Stimulated activated naive CD8-positive, alpha-beta T cell treated with anti-CD3 and anti-CD28 coated beads, Interleukin-15, Interleukin-2, amounts not matched to agents 100 U/mL and 50 U/mL, for 24 hours (primary cell): ENCODE data around the gene GSK3A.

ENCODE experiments used
- ATAC-seq: fragments of 150-1000 bp; cut with Tn5 transposase; one replicate; pipeline ENCODE4 v1.10.0; 2021
- DNase-seq: peaks from one replicate; pipeline ENCODE4 v3.0.0; 2021

The GSK3A gene

DNA sequence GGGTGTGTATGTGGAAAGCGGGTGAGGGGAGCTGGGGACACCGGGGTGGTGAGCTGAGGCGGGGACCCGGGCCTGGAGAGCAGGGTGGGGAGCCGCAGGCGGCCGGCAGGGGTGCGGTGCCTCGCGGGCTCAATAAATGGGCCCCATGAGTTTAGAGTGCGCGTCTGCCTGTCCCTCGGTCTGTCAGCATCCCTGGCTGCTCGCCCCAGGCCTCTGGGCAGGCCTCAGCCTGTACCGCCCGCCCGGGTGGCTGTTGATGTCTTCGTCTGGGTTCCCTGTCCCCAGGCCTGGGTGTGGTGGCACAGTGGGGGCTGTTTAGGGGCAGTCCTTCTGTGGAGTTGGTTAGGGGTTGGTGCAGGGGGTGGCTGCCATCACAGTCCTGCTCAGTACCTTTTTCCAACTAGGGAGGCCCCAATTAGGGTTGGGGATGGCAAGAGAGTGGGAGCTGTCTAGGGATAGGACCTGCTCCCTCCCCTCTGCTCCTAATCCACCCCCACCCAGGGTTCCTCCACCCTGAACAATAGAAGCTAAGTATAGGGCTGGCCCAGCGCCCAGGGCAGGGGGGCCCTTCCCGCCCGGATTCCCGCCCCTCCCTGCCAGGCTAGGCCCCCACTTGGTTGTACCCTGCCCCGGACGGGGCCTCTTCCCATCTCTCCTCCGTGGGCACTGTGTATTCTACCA, 38.9 kb upstream of the GSK3A start:
- no peak for ATAC-seq
- DNase-seq = peak; percentile 47

DNA sequence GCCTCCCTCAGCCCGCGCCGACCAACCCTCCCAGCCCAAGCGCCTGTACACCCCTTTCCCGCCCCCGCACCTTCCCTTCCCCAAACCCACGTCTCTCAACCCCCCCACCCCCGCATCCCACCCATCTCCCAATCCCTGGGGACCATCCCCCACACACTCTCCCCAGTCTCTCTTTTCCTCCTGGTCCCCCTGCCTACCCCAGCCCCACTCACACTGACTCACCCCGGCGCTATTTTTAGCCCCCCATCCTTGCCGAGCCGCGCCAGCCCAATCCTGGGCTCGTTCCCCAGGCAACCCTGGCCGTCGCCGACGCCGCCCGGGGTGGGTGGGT, 38.4 kb upstream of the GSK3A start:
- no peak for ATAC-seq
- peak; percentile 56 for DNase-seq

DNA sequence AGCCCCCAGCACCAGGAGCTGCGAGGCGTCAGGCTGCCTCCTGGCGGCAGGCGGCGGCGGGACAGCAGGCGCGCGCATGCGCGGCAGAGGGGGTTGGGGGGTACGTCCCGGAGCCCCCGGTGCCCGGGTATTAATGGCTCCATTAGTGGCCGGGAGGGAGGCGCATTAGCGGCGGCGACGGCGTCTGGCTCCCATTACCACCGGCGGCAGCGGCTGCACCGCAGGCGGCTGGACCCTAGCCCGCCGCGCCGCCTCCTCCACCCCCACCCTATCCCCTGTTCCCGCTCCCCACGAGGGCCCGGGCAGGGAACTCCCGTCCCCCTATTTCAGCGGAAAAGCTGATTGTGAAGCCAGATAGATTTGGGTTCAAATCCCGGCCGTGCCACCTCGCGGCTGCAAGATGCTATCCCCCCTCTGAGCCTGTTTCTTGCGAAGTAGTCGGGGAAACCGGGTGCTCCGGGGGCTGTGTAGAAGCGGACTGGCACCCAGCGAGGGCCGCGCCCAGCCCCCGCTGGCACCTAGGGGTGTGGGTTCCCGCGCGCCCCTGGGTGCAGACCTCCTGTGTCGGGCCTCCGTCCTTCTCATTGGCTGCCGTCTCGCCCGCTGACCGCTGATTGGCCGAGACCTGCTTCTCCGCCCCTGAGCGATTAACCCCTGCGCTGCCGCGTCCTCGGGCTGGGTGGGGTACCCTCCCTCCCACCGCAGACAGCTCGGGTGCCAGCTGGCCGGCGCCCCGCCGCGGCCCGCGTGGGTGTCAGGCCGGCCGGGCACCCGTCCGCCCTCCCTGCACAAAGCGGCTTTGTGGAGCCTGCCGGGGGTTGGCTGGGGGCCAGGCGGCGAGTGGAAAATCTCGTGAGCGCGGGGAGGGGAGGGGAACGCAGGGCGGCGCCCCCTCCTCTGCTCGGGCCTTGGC, 37.8 kb upstream of the GSK3A start:
- ATAC-seq (peak; percentile 44), DNase-seq (peak; percentile 91)

DNA sequence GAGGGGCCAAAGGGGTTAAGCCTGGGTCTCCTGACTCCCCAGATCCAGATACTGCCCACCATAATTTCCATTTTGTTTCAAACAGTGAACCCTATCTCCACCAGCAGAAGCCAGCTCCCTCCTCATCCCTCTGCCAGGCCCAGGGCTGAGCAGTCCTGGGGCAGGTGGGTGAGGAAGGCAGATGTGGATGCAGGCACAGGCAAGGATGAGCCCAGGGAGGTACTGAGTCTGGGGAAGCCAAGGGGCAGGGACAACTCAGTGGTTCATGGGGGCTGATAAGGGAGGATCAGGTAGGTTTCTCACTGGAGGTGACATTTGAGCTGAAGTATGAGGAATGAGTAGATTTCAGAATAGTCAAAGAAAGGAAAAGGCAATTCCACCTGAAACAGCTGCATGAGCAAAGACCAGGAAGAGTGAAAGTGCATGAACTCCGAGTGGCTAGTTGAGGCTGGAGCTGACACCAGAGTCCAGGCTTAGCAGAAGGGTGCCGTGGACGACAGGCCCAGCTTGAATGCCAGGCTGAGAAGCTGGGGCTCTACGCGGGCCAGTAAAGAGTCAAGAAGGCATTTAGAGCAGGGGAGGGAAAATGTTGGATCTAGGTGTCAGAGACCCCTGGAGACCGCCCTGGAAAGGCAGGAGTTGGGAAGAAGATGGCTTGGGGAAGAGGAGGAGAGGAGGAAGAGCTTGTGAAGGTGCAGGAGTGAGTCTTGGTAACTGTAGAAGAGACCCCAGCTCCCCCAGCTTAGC, 36.9 kb upstream of the GSK3A start:
- ATAC-seq (no peak), DNase-seq (no peak)

DNA sequence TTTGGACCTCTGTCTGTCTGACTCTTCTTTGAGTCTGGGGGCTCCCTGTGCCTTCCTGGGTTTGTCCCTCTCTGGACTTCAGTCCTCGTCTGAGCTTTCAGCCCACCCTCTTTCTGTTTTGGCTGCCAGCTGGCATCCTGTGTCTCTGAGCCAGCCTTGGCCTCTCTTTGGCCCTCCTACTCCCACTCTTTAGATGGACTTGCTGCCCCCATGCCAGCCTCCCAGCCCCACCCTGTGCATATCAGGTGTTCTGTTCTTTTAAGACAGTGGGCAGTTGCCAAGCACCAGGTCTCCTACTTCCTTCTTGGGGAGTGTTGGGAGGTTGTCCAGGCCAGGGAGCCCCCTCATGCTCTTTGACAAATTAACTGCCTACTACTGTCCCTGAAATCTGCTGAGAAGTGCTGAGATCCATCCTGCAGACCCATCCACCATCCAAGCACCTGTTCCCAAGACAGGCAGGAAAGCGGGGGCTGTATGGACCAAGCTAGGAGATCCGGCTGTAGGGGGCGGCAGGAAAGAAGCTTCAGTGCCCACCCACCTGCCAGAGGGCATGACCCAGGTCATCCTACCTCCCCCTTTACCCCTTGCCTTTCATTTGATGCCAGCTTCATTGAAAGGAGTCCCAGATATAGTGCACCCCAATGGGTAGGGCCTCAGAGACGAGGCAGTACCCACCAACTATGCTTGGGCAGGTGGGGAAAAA, 36.2 kb upstream of the GSK3A start:
- DNase-seq (no peak), ATAC-seq (no peak)

DNA sequence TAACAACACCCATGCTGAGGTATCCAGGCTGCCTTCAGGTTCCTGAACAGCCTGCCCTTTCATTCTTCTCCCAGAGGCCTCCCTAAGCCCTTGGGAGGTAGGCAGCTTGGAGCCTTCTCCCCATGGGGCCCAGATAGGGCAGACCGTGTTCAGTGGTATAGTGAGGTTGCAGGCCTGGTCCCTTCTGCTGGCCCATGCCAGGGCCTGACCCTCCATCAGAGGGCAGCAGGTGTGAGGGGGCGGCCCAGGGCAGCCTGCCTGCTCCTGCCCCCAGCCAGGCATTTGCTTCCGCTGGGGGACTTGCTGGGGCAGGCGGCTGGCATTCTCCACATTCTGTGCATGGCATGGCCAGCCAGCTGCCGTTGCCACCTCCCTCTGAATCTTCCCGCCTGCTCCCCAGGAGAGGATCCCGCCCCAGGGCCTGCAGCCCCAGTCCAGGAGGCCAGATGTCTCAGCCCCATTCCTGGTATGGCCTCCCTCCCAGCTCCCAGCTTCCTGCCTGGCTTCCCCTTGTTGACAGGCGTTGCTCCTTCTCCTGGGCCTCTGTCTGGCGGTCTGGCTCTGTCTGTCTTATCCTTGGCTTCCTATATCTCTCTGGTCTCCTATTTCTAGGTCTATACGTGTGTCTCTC, 35.5 kb upstream of the GSK3A start:
- DNase-seq (no peak), ATAC-seq (no peak)

DNA sequence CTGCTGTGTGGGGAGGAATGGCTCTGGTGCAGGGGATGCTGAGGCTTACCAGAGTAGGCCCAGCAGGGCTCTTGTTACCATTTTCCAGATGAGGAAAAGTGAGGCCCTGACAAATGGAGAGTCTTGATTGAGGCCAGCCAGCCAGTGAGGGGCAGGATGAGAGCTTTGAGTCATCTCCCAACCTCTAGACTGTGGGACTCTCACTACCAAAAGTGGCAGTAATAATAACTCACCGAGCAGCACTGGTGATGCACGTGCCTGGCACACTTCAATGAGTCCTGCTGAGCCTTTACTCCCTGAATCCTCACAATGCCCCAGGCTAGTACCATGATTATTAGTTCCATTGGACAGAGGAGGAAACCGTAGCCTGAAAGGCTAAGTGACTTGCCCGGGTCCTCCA, 34.4 kb upstream of the GSK3A start:
- peak; percentile 17 for ATAC-seq
- no peak for DNase-seq

DNA sequence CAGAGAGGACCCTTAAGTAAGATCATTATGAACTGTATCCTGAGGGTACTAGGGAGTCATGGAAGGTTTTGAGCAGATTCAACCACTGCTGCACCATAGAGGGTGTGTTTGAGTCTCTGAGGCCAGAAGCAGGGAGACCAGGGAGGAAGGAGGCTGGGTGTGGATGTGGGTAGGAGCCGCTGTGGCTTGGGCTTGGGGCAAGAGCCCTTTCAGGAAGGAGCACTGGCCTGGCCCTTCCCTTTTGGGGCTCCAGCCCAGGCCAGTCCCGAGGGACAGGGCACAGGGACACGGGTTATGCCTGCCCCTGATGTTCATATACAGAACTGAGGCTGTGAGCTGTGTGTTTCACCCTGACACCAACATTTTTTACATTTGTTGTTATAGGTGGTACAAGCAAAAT, 33.9 kb upstream of the GSK3A start:
- ATAC-seq (no peak), DNase-seq (no peak)

DNA sequence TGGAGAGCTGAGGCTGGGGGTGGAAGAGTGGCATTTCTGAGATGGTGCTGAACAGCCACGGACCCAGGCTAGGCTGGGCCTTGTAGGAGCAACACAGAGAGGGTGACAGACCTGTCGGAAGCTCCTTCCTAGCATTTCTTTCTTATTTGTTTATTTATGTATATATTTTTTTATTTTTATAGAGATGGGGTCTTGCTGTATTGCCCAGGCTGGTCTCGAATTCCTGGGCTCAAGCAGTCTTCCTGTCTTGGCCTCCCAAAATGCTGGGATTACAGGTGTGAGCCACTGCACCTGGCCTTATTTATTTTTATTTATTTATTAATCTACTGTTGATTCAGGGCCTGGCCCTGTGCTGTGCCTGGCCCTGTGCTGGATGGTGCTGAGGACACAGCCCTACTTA, 33.1 kb upstream of the GSK3A start:
- ATAC-seq = no peak
- DNase-seq = no peak

DNA sequence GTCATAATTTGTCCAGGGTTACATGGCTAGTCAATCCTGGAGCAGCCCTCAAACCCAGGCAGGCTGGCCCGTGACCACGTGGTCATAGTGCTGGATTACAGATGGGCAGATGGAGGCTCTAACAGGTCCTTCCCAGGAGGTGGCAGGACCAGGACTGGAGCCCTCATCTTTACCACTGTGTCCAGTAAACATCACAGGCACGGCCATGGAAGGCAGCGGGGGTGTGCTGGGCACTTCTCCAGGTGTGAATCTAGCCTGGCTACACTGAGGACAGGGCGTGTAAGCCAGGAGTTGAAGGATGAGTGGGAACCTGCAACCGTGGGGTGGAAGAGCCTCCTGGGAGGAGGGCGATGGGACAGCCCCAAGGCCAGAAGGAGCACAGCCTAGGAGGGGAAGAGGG, 32.7 kb upstream of the GSK3A start:
- ATAC-seq = no peak

DNA sequence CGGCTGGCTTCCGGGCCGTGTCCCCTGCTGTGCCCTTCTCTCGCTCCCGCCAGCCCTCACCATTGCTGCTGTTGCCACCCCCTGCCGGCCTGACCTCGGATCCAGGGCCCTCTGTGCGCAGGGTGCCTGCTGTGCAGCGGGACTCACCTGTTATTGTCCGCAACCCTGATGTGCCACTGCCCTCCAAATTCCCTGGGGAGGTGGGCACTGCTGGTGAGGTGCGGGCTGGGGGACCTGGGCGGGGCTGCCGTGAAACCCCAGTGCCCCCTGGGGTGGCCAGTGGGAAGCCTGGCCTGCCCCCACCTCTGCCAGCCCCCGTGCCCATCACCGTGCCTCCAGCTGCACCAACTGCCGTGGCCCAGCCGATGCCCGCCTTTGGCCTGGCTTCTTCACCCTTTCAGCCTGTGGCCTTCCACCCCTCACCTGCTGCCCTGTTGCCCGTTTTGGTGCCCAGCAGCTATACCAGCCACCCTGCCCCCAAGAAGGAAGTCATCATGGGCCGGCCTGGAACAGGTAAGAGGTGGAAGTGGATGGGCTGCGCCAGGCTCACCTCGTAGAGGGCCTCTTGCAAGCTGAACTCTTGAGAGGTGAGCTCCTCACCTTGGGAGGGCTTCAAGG, 31.8 kb upstream of the GSK3A start:
- no peak for ATAC-seq

More for the DNA sequence above, 32.7 kb upstream of the GSK3A start:
- no peak for DNase-seq

DNA sequence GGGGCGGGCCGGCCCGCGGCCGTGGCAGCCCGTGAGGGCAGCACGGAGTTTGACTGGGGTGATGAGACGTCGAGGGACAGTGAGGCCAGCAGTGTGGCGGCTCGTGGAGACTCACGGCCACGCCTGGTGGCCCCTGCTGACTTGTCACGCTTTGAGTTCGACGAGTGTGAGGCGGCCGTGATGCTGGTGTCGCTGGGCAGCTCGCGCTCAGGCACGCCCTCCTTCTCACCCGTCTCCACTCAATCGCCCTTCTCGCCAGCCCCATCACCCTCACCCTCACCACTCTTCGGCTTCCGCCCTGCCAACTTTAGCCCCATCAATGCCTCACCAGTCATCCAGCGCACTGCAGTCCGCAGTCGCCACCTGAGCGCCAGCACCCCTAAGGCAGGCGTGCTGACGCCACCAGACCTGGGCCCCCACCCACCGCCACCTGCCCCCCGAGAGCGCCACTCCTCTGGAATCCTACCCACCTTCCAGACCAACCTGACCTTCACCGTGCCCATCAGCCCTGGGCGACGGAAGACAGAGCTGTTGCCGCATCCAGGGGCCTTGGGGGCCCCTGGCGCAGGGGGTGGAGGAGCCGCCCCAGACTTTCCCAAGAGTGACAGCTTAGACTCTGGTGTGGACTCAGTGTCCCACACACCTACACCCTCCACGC, 31.1 kb upstream of the GSK3A start:
- DNase-seq (no peak), ATAC-seq (no peak)

More for the DNA sequence above, 31.8 kb upstream of the GSK3A start:
- DNase-seq = no peak

DNA sequence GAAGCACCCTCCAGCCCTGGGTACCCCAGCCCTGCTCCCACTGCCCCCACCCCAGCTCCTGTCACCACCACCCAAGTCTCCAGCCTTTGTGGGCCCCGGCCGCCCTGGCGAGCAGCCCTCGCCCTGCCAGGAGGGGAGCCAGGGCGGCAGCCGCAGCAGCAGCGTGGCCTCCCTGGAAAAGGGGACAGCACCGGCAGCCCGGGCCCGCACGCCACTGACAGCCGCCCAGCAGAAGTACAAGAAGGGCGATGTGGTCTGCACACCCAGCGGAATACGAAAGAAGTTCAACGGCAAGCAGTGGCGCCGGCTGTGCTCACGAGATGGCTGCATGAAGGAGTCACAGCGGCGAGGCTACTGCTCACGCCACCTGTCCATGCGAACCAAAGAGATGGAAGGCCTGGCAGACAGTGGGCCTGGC, 30.6 kb upstream of the GSK3A start:
- DNase-seq (no peak), ATAC-seq (no peak)

DNA sequence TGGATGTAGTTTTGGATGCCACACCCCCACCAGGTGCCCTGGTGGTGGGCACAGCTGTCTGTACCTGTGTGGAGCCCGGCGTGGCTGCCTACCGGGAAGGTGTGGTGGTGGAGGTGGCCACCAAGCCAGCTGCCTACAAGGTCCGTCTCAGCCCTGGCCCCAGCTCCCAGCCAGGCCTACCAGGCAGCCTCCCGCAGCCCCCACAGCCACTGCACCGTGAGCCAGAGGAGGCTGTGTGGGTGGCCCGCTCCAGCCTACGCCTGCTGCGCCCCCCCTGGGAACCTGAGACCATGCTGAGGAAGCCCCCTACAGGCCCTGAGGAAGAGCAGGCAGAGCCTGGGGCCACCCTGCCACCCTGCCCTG, 30.1 kb upstream of the GSK3A start:
- no peak for DNase-seq
- ATAC-seq = no peak

DNA sequence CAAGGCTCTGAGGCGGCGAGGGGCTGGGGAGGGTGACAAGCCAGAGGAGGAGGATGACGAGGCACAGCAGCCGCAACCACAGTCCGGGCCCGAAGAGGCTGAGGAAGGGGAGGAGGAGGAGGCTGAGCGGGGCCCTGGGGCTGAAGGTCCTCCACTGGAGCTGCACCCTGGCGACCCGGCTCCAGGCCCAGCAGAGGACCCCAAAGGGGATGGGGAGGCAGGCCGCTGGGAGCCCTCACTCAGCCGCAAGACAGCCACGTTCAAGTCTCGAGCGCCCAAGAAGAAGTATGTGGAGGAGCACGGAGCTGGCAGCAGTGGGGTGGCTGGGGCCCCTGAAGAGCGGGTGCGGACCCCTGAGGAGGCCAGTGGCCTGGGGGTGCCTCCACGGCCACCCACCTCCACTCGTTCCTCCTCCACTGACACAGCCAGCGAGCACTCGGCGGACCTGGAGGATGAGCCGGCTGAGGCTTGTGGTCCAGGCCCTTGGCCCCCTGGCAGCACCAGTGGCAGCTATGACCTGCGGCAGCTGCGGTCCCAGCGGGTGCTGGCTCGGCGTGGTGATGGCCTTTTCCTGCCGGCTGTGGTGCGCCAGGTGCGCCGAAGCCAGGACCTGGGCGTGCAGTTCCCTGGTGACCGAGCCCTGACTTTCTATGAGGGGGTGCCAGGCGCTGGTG, 29.6 kb upstream of the GSK3A start:
- DNase-seq (no peak), ATAC-seq (no peak)

DNA sequence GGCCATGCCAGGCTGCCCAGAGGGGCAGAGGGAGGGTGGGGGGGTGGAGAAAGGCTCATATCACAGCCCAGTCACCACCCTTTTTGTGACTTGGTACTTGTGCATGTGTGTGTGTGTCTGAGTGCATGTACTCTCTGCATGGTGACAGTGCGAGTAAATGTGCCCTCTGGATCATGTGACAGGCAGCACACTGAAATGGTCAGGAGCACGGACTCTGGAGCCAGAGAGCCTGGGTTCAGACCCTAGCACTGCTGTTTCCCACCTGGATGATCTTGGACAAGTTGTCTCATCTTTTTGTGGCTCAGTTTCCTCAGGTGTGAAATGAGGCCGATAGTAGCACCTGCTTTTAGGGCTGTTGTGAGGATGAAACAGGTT, 28.6 kb upstream of the GSK3A start:
- DNase-seq = no peak
- no peak for ATAC-seq

DNA sequence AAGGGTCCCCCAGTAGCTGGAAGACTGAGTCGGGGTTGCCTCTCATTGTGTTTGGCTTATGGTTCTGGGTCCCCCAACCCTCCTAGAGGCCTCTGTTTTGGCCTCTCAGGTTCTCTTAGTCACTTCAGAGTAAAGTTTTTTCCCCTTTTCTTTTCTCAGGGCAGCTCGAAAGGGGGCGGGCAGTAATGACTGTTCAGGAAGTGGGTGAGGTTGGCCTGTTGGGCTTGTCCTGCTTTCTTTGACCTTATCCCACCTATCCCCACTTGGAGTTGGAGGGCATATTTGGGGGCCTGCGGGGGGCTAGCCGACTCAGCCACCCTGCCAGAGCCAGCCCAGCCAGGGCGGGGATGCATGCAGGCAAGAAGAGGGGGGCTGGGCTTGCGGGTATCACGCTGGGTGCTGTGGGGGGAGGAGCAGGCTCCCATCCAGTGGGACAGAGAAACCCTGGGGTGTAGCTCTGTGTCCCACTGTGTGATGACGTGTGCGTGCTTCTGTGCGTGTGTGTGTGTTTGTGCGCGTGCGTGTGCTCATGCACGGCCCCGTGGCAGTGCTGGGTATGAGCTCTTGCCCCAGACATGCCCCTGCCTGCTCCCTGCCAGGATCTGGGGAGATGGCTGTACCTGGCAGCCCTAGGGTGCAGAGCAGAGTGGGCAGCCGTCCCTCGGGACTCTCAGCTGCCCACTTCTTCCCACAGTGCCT, 28.1 kb upstream of the GSK3A start:
- peak; percentile 75 for DNase-seq
- ATAC-seq = peak; percentile 6

DNA sequence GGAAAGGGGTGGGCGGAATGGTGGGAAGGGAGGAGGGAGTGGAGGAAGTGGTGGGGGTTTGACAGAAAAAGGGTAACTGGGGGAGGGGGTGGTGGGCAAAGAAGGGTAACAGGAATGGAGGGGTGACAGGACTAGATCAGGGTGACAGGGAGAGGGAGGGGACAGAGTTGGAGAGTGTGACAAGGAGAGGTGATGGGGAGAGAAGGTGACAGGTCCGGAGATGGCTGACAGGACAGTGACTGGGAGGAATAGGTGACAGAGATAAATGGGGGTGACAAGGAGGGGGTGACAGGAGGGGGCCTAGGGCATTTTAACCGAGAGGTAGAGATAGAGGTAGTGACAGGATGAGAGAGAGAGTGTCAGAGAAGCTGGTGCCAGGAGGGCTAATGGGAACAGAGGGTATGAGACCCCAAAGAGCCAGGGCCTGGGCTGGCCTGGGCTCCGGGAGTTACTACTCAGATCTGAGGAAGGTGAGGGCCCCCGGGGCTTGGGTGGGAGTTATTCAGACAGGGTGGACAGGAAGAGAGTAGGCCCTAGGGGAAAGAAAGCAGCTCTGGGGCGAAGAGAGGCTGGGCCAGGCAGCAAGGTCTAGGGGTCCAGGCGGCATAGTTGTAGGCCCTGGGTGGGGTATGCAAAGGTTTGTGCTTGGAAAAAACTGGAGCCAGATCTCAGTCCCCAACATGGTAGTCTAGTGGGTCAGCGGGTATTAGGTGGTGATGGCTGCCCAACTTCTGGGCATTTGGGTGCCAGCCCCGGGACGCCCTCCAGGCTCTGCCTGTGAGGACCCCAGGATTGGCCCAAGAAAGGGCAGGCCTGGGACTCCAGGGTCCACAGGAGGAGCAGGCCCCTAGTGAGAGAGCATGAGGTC, 27.3 kb upstream of the GSK3A start:
- DNase-seq (no peak), ATAC-seq (no peak)
